Activated CD4-positive, alpha-beta T cell treated with anti-CD3 and anti-CD28 coated beads, Interleukin-2, amount 10 ng/mL, durations not matched to agents 7 days and 5 days (primary cell): ENCODE data around the gene HYOU1. TPM values are rescaled to one million over a fixed set of nuclear protein-coding genes. Genes with fewer than 3 reads are reported as not detected.
"Not testable (repeated sequence)": the region's sequence is repeated elsewhere in the genome, so short reads cannot be mapped to it uniquely, and the experiment has no call there.

Source experiments
- CTCF ChIA-PET: fragments of 350-600 bp; sonication (Branson Sonifier 250); formaldehyde crosslinking; loops from one replicate; lab custom pipeline; 2021; ENCODE audit warnings: antibody characterized with exemption; lab: Charles Lee
- POLR2A ChIA-PET: fragments of 350-600 bp; sonication (Branson Sonifier 250); formaldehyde crosslinking; loops from one replicate; lab custom pipeline; 2021; ENCODE audit warnings: antibody characterized with exemption; lab: Charles Lee
- DNase-seq: peaks from one replicate; pipeline ENCODE4 v3.0.0-alpha.2; 2020
- H3K27ac Mint-ChIP-seq: one replicate; pipeline ENCODE4 v1.8.0; 2021; ENCODE audit warnings: mild to moderate bottlenecking, moderate library complexity, mixed read lengths
- H3K27me3 Mint-ChIP-seq: one replicate; pipeline ENCODE4 v1.8.0; 2021; ENCODE audit warnings: mixed read lengths
- H3K36me3 Mint-ChIP-seq: one replicate; pipeline ENCODE4 v1.8.0; 2021; ENCODE audit warnings: low read depth, mixed read lengths
- H3K4me1 Mint-ChIP-seq: one replicate; pipeline ENCODE4 v1.8.0; 2021; ENCODE audit warnings: mixed read lengths
- H3K4me3 Mint-ChIP-seq: one replicate; pipeline ENCODE4 v1.8.0; 2021; ENCODE audit warnings: mild to moderate bottlenecking, moderate library complexity, mixed read lengths
- H3K9me3 Mint-ChIP-seq: one replicate; pipeline ENCODE4 v1.8.0; 2021; ENCODE audit warnings: mixed read lengths
- total RNA-seq, 2 experiments: library from RNA; stranded (reverse); gene quantifications; one replicate each; pipeline ENCODE4 v1.2.3, GENCODE V29; 2021

Gene HYOU1
- total RNA-seq, 2 experiments from 2014 or later, result 117 to 119 TPM

DNA sequence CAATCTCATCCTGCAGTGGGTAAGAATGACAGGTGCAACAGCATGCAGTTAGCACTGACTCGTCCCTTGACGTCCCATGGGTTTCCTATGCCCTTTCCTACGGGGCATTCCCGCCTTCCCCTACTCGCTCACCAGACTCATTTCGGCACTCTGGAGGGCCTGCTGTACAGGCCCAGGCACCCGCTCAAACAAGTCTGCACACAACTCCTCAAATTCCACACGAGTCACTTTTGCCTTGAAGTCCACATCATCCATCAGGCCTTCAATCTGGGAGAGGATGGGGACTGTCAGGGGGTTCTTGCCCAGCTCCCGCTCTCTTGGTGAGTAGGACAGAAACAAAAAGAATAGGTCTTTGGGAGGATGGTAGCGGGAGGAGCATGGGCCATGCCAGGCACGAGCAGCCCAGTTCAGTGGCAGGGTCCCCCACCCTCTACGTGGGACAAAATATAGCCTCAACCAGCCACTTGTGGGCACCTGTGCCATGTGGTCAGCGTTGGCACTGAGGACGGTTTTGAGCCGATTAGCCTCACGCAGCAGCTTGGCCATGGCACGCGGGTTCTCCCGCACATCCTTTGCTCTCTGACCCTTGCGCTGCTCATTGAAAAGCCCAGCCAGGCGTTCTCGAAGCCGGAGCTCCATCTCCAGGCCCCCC, 4.7 kb downstream of the HYOU1 start:
- H3K36me3 Mint-ChIP-seq, result peaks cover 70% of the 10 kb centered on the region
- CTCF ChIA-PET, result interaction anchor here (0.5 to 1.3 kb wide), 2 partner anchors 21 to 62 kb away, joined by 3 read pairs; no protein-coding TSS in a partner anchor
- H3K27ac Mint-ChIP-seq, result peak overlapping the region; percentile 78

DNA sequence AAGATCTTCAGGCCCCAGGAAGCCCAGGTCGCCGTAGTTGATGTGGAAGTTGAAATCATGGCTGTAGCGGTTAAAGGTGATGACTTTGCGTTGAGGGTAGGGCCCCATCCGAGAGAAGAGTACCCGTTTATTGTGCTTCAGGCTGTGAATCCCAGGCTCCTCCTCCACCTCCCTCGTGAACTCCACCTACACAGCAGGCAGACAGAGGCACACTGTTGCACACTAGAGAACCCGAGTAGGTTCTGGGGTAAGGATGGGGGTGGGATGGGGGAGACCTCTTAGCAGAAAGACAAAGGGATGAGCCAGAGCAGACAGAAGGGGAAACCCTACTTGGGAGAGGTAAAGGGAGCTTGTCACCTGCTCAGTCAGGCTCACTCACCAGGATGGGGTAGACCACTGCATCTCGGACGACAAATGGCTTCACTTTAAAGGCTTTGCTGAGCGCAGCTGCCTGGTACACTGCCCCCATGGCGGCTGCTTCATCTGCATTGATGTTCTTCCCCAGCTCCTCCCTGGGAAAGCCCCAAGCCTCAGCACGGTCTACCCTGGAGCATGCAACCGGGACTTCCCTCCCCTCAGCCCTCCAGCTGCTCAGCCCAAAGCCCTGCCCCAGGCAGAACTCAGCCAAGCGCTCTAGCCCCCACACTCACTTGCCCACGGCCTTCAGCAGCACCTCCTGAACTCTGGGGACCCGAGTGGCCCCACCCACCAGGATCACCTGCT, 5.4 kb downstream of the HYOU1 start:
- Mint-ChIP-seq H3K9me3 (no peaks in the 10 kb centered on the region), H3K4me3 (no peak overlapping the region), H3K27me3 (no peaks in the 10 kb centered on the region), H3K36me3 (peaks cover 74% of the 10 kb centered on the region), H3K4me1 (peaks cover 33% of the 10 kb centered on the region), H3K27ac (peak overlapping the region; percentile 78)
- ChIA-PET CTCF (interaction anchor here (0.8 to 1.9 kb wide), 3 partner anchors 11 to 21 kb away, joined by 3 to 5 read pairs (median 3); no protein-coding TSS in a partner anchor), POLR2A (interaction anchor here (1.3 kb wide), 1 partner anchor 51 kb away, joined by 4 read pairs; no protein-coding TSS in a partner anchor)
- DNase-seq, result no peak

More for the DNA sequence above, 4.7 kb downstream of the HYOU1 start:
- H3K4me3 Mint-ChIP-seq, result no peak overlapping the region
- no peaks in the 10 kb centered on the region for H3K9me3 Mint-ChIP-seq
- no peaks in the 10 kb centered on the region for H3K27me3 Mint-ChIP-seq
- POLR2A ChIA-PET, result no interaction called here
- DNase-seq, result no peak
- H3K4me1 Mint-ChIP-seq, result peaks cover 35% of the 10 kb centered on the region

DNA sequence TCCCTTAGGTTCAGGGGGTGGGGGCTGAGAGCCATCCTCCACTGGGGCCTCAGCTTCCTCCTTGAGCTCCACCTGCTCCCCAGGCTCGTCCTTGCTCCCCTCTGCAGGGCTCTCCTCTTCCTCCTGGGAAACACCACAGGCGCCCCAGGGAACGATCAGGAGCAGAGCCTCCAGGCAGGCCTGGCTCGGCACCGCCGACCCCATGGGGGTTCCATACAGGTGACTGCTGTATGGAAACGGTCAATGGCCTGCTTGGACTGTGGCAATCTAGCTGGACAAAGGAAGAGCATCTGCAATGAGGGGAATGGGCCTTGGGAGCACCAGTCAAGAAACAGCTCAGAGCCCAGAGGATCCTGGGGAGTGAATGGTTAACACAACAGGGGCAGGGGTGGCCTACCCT, 7.9 kb downstream of the HYOU1 start:
- Mint-ChIP-seq H3K36me3 (peaks cover 77% of the 10 kb centered on the region), H3K27ac (no peak overlapping the region), H3K9me3 (no peaks in the 10 kb centered on the region), H3K27me3 (no peaks in the 10 kb centered on the region), H3K4me3 (no peak overlapping the region), H3K4me1 (peaks cover 17% of the 10 kb centered on the region)
- POLR2A ChIA-PET, result no interaction called here
- CTCF ChIA-PET, result interaction anchor here (0.9 to 2.4 kb wide), 2 partner anchors 10 to 18 kb away, joined by 3 to 10 read pairs; partner anchors contain the start of gene SLC37A4
- DNase-seq, result no peak

DNA sequence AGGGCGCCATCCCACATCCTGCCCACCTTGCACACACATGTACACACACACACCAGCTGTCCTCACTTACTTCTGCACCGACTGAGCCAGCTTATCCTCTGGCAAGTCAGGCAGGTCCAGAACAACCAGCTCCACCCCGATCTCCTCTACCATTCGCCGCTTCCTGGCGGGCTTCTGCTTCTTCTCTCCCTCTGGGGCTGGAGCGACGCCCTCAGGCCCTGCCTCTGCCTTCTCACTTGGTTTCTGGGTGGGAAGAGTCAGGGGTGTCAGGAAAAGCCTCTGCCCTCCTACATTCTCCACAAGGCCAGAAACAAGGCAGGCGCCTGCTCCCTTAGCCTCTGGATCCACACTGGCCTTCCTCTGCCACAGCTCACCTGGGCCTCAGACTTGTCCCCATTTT, 8.4 kb downstream of the HYOU1 start:
- Mint-ChIP-seq H3K27ac (no peak overlapping the region), H3K9me3 (no peaks in the 10 kb centered on the region), H3K36me3 (peaks cover 73% of the 10 kb centered on the region), H3K27me3 (no peaks in the 10 kb centered on the region), H3K4me1 (peaks cover 14% of the 10 kb centered on the region), H3K4me3 (no peak overlapping the region)
- CTCF ChIA-PET, result interaction anchor here (0.6 to 2.4 kb wide), 6 partner anchors 8 to 74 kb away, joined by 3 to 10 read pairs (median 4); partner anchors contain the start of genes HYOU1 and SLC37A4
- POLR2A ChIA-PET, result interaction anchor here (0.6 kb wide), 1 partner anchor 50 kb away, joined by 3 read pairs; the partner anchor contains the start of gene CENATAC
- no peak for DNase-seq

DNA sequence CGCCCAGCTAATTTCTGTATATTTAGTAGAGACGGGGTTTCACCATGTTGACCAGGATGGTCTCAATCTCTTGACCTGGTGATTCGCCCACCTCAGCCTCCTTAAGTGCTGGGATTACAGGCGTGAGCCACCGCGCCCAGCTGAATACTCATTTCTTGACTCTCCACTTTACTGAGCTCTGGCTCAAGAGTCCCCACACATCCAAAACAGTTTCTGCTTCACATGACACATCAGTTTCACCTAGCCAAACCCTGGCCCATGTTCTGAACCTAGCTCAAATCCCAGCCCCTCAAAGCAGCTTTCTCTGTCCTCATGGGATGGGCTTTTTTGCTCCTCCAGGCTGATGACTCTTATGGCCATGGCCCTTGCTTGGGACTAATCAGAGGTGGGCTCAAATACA, 9.8 kb downstream of the HYOU1 start:
- Mint-ChIP-seq H3K36me3 (peaks cover 60% of the 10 kb centered on the region), H3K27ac (no peak overlapping the region), H3K9me3 (no peaks in the 10 kb centered on the region), H3K4me3 (no peak overlapping the region), H3K27me3 (no peaks in the 10 kb centered on the region), H3K4me1 (peaks cover 9% of the 10 kb centered on the region)
- ChIA-PET CTCF (interaction anchor here (0.6 to 2.4 kb wide), 8 partner anchors 9 to 257 kb away, joined by 3 to 10 read pairs (median 4); partner anchors contain the start of genes HYOU1 and SLC37A4), POLR2A (no interaction called here)
- no peak for DNase-seq

DNA sequence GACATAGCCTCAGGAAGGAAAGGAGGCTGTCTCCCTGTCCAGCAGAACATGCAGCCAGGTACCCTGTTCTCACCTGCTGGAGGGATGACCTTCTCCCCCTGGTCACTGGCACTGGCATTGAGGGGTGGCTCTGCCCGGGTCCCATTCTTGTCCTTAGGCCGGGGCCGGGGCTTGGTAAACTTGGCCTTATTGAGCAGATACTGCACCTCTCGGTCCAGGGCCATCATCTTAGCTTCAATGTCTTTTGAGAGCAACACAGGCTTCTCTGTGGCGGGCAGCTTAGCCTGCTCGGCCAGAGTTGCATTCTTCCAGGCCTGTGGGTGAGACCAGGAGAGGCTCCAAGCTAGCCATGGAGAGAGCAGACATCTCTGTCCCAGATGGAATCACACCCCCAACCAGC, 10.5 kb downstream of the HYOU1 start:
- ChIA-PET CTCF (interaction anchor here (0.6 to 1.6 kb wide), 4 partner anchors 15 to 258 kb away, joined by 3 to 7 read pairs (median 3); partner anchors contain the start of gene SLC37A4), POLR2A (no interaction called here)
- H3K4me1 Mint-ChIP-seq, result peaks cover 11% of the 10 kb centered on the region
- DNase-seq, result no peak
- no peak overlapping the region for H3K27ac Mint-ChIP-seq
- H3K36me3 Mint-ChIP-seq, result peaks cover 55% of the 10 kb centered on the region
- no peaks in the 10 kb centered on the region for H3K27me3 Mint-ChIP-seq
- H3K9me3 Mint-ChIP-seq, result no peaks in the 10 kb centered on the region
- no peak overlapping the region for H3K4me3 Mint-ChIP-seq

DNA sequence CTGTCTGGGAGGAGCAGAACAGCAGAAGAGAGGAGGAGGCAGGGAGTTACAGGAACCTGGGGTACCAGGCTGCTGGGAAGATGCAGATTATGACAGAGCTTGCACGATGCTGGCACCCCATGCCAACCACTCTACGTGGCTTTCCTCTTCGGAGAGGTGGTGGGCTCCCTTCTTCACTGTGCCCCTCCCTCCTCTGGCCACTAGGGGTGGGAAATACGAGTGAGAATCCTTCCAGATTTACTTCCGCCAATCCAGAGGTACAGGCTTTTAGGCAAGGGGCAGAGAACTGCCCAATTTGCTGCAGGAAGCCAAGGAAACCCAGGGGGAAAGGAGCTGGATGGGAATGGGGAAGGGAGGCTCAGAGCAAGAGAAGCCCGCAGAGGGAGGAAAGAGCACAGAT, 12.3 kb downstream of the HYOU1 start:
- DNase-seq, result no peak
- Mint-ChIP-seq H3K27me3 (no peaks in the 10 kb centered on the region), H3K4me3 (no peak overlapping the region), H3K27ac (no peak overlapping the region), H3K36me3 (peaks cover 44% of the 10 kb centered on the region), H3K9me3 (no peaks in the 10 kb centered on the region), H3K4me1 (peaks cover 9% of the 10 kb centered on the region)
- ChIA-PET CTCF (interaction anchor here (0.6 to 1.4 kb wide), 4 partner anchors 11 to 433 kb away, joined by 3 to 4 read pairs (median 4); partner anchors contain the start of gene HYOU1), POLR2A (no interaction called here)

DNA sequence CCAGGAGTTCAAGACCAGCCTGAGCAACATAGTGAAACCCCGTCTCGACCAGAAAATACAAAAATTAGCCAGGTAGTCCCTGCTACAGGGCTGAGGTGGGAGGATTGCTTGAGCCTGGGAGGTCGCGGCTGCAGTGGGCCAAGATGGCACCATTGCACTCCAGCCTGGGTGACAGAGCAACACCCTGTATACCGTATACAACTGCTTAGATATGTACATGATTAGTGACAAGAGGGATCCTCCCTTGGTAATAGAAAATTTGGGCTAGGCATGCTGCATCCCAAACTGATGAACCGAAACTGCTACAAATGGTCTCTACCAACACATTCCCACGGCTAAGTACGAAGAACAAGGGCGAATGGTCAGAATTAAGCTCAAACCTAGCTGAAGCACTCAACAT, 14.1 kb downstream of the HYOU1 start:
- no peak for DNase-seq
- peaks cover 4% of the 10 kb centered on the region for H3K4me1 Mint-ChIP-seq
- no peaks in the 10 kb centered on the region for H3K27me3 Mint-ChIP-seq
- ChIA-PET POLR2A (no interaction called here), CTCF (interaction anchor here (1.0 to 3.5 kb wide), 2 partner anchors 10 to 12 kb away, joined by 6 to 14 read pairs; partner anchors contain the start of gene SLC37A4)
- H3K27ac Mint-ChIP-seq, result no peak overlapping the region
- H3K9me3 Mint-ChIP-seq, result no peaks in the 10 kb centered on the region
- no peak overlapping the region for H3K4me3 Mint-ChIP-seq
- H3K36me3 Mint-ChIP-seq, result peaks cover 31% of the 10 kb centered on the region

DNA sequence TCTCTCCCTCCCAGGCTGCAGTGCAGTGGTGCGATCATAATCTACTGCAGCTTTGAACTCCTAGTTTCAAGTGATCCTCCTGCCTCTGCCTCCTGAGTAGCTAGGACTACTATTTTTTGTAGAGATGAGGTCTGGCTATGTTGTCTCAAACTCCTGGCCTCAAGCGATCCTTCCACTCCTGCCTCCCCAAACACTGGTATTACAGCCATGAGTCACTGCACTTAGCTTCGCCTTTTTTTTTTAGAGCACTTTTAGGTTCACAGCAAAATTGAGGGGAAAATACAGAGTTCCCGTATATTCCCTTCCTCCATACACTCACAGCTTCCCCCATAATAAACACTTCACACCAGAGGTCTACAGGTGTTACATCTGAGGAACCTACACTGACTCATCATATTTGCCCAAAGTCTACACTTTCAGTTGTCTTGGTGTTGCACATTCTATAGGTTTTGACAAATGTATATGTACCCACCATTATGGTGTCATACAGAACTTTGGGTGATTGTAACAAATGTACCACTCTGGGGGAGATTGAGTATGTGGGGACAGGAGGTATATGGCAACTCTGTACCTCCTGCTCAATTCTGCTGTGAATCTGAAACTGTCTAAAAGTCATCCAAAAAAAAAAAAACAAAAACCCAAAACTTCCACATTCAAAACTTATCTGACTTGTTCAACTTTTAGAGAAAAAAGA, 15.0 kb downstream of the HYOU1 start:
- Mint-ChIP-seq H3K4me3 (no peak overlapping the region), H3K4me1 (peaks cover 4% of the 10 kb centered on the region), H3K27ac (peak overlapping the region; percentile 27), H3K9me3 (no peaks in the 10 kb centered on the region), H3K36me3 (peaks cover 22% of the 10 kb centered on the region), H3K27me3 (no peaks in the 10 kb centered on the region)
- ChIA-PET POLR2A (no interaction called here), CTCF (interaction anchor here (1.0 to 3.5 kb wide), 3 partner anchors 9 to 164 kb away, joined by 4 to 14 read pairs (median 5); partner anchors contain the start of genes CBL and SLC37A4)
- DNase-seq, result no peak

DNA sequence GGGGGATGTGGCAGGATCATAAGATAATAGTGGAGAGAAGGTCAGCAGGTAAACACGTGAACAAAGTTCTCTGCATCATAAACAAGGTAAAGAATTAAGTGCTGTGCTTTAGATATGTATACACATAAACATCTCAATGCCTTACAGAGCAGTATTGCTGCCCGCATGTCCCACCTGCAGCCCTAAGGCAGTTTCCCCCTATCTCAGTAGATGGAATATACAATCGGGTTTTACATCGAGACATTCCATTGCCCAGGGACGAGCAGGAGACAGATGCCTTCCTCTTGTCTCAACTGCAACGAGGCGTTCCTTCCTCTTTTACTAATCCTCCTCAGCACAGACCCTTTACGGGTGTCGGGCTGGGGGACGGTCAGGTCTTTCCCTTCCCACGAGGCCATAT, 17.5 kb downstream of the HYOU1 start:
- H3K9me3 Mint-ChIP-seq, H3K27me3 Mint-ChIP-seq, H3K27ac Mint-ChIP-seq, H3K4me1 Mint-ChIP-seq, POLR2A ChIA-PET, DNase-seq, H3K36me3 Mint-ChIP-seq, H3K4me3 Mint-ChIP-seq: not testable (repeated sequence)
- CTCF ChIA-PET, result interaction anchor here (0.7 to 3.5 kb wide), 2 partner anchors 8 to 9 kb away, joined by 3 to 14 read pairs; partner anchors contain the start of gene SLC37A4

DNA sequence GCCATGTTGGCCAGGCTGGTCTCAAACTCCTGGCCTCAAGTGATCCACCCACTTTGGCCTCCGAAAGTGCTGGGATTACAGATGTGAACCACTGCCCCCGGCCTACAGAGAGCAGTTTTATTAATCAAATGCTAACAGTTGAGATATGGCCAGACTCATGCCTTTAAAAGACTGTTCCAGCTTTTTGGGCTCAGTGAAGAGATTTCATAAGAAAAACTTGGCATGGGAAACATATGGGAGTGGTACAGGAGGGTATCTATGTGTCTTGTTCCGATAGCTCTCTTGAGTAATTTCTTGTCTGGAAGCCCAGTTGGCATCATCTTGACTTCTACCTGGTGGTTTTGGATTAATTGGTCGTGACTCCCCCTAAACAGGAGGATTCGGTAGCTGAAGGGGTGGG, 18.1 kb downstream of the HYOU1 start:
- DNase-seq, result no peak
- H3K4me1 Mint-ChIP-seq, result peaks cover 4% of the 10 kb centered on the region
- no peaks in the 10 kb centered on the region for H3K9me3 Mint-ChIP-seq
- no peak overlapping the region for H3K27ac Mint-ChIP-seq
- no peaks in the 10 kb centered on the region for H3K27me3 Mint-ChIP-seq
- no peaks in the 10 kb centered on the region for H3K36me3 Mint-ChIP-seq
- CTCF ChIA-PET, result interaction anchor here (0.7 to 1.1 kb wide), 2 partner anchors 10 to 15 kb away, joined by 3 read pairs; no protein-coding TSS in a partner anchor
- no peak overlapping the region for H3K4me3 Mint-ChIP-seq
- POLR2A ChIA-PET, result no interaction called here

DNA sequence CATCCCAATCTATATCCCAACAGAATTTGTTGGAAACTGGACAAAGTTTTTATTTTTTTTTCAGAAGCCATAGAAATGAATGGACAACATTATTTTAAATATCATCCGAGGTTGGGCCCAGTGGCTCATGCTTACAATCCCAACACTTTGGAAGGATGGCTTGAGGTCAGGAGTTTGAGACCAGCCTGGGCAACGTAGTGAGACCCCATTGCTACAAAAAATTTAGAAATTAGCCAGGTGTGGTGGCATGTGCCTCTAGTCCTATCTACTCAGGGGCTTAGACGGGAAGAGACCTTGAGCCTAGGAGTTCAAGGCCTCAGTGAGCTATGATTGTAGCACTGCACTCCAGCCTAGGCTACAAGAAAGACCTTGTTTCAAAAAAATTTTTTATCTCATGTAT, 22.2 kb downstream of the HYOU1 start:
- Mint-ChIP-seq H3K36me3 (no peaks in the 10 kb centered on the region), H3K27me3 (no peaks in the 10 kb centered on the region), H3K4me3 (no peak overlapping the region), H3K27ac (no peak overlapping the region), H3K4me1 (peaks cover 9% of the 10 kb centered on the region), H3K9me3 (no peaks in the 10 kb centered on the region)
- ChIA-PET CTCF (interaction anchor here (1.0 kb wide), 1 partner anchor 57 kb away, joined by 4 read pairs; no protein-coding TSS in a partner anchor), POLR2A (no interaction called here)
- no peak for DNase-seq
